DND-41 (cell line): ENCODE measurements around the gene EXOC4.

Experiments
- EZH2 ChIP-seq: IDR thresholded peaks from 3 replicates; pipeline ENCODE4 v1.6.1; 2012; ENCODE audit warnings: borderline replicate concordance, low read depth, mild to moderate bottlenecking, moderate library complexity, low read length, inconsistent platforms; ENCODE audit not compliant: severe bottlenecking
- TF ChIP-seq, protein P1 (sequence below): IDR thresholded peaks from 2 replicates; pipeline ENCODE4 v1.5.1; 2012; ENCODE audit warnings: borderline replicate concordance, low read length, moderate library complexity, mild to moderate bottlenecking; ENCODE audit not compliant: poor library complexity, severe bottlenecking; ENCODE audit errors: extremely low read depth

DNA sequence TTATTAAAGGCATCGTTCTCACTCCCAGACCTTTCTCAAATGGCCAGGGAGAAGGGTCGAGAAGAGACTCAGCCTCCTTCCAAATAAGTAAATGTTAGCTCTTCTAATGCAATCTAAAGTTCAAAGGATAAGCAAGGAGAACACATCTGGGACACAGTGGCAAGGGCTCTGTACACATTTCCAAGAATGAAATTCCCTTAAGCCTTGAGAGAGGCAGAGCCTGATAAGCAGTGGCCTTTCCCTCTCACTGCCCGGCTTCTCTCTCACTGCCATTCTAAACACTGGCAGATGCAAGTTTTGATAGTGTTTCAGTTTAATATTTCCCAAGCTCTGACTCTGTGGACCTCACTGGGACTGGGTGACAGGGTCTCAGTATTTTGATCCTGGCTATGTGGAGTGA lies 35.1 kb upstream of the EXOC4 start:
- TF ChIP-seq, protein P1, sequence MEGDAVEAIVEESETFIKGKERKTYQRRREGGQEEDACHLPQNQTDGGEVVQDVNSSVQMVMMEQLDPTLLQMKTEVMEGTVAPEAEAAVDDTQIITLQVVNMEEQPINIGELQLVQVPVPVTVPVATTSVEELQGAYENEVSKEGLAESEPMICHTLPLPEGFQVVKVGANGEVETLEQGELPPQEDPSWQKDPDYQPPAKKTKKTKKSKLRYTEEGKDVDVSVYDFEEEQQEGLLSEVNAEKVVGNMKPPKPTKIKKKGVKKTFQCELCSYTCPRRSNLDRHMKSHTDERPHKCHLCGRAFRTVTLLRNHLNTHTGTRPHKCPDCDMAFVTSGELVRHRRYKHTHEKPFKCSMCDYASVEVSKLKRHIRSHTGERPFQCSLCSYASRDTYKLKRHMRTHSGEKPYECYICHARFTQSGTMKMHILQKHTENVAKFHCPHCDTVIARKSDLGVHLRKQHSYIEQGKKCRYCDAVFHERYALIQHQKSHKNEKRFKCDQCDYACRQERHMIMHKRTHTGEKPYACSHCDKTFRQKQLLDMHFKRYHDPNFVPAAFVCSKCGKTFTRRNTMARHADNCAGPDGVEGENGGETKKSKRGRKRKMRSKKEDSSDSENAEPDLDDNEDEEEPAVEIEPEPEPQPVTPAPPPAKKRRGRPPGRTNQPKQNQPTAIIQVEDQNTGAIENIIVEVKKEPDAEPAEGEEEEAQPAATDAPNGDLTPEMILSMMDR, result no peak
- TF ChIP-seq EZH2, result no peak
